Measurements from ENCODE around the gene WWOX.

Gene WWOX

DNA sequence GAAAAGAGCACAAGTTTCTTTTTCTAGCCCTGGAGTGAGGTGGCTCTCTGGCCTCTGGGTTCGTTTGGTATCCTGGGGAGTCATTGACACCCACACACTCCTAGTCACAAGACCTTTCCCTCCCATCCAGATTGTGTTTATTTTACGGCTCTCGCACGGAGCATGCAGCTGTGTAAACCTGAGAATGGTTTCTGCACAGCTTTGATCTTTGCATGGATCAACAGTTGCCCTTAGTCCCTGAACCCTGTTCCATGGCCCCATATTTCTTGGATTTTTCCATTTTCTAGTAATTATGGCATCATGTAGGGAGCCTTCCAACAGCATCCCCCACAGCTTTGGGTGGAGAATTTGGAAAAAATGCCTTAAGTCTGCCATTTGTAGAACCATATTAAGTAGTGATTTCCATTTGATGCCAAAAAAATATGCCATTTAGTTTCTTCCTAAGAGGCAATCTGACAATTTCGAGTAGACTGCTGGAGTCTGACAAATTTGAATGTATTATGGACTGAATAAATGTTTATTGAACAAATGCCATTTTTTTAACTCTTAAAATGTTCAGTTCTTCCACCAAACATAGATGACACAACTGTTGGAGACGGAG is 197.7 kb downstream of the WWOX start:
- ChIA-PET POLR2A (no interaction called here), CTCF (no interaction called here)
- no peak for DNase-seq (ENCODE audit: low read depth, low spot score)

DNA sequence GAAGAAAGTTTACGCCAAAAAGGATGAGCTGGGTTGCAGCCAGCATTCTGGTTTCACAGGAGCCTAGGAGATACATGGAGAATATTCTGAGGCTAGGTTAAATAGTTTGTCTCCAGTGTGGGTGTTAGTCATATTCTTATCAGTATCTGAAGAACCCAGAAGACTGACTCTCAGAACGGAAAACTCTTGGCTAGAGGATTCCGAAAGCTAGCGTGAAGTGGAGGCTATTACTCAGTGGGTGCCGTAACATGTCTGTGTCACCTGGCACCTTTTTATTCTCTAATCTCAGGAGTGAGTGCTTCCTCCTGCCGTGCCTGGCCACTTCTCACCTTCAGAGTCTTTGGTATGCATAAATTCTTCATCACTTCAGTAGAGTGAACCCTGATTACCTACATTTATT is 199.5 kb downstream of the WWOX start:
- ChIA-PET POLR2A (no interaction called here), CTCF (no interaction called here)
- H3K4me3 ChIP-seq (ENCODE audit: low read depth, low read length) = no peak overlapping the region
- TF ChIP-seq, protein P1, sequence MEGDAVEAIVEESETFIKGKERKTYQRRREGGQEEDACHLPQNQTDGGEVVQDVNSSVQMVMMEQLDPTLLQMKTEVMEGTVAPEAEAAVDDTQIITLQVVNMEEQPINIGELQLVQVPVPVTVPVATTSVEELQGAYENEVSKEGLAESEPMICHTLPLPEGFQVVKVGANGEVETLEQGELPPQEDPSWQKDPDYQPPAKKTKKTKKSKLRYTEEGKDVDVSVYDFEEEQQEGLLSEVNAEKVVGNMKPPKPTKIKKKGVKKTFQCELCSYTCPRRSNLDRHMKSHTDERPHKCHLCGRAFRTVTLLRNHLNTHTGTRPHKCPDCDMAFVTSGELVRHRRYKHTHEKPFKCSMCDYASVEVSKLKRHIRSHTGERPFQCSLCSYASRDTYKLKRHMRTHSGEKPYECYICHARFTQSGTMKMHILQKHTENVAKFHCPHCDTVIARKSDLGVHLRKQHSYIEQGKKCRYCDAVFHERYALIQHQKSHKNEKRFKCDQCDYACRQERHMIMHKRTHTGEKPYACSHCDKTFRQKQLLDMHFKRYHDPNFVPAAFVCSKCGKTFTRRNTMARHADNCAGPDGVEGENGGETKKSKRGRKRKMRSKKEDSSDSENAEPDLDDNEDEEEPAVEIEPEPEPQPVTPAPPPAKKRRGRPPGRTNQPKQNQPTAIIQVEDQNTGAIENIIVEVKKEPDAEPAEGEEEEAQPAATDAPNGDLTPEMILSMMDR (IDR thresholded peaks at IDR 0.05; ENCODE audit: insufficient read depth, low read length, missing control alignments) = no peak
- DNase-seq (ENCODE audit: low read depth, low spot score) = no peak

More for the DNA sequence above, 197.7 kb downstream of the WWOX start:
- TF ChIP-seq, protein P1 (IDR thresholded peaks at IDR 0.05; ENCODE audit: insufficient read depth, low read length, missing control alignments) = no peak
- H3K4me3 ChIP-seq (ENCODE audit: low read depth, low read length) = no peak overlapping the region

DNA sequence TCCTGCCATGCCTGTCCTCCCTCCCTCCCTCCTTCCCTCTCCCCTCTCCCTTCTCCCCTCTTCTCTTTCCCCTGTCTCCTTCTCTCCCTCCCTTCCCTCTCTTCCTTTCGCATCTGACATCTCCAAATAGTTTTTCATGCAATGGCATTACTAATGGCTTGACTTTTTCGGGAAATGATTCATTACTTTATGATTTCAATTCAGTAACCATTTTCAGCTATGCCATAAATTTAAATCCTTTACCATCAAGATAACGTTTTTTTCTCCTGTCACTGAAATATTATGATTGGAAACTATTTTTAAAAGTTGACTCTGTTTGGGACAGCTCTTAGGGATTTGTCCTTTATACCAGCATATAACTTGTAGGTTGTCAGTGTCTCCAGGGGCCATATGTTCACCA is 201.0 kb downstream of the WWOX start:
- POLR2A ChIA-PET = no interaction called here
- DNase-seq (ENCODE audit: low read depth, low spot score) = no peak
- no peak overlapping the region for H3K4me3 ChIP-seq (ENCODE audit: low read depth, low read length)
- CTCF ChIA-PET = no interaction called here
- TF ChIP-seq, protein P1 (IDR thresholded peaks at IDR 0.05; ENCODE audit: insufficient read depth, low read length, missing control alignments) = no peak

DNA sequence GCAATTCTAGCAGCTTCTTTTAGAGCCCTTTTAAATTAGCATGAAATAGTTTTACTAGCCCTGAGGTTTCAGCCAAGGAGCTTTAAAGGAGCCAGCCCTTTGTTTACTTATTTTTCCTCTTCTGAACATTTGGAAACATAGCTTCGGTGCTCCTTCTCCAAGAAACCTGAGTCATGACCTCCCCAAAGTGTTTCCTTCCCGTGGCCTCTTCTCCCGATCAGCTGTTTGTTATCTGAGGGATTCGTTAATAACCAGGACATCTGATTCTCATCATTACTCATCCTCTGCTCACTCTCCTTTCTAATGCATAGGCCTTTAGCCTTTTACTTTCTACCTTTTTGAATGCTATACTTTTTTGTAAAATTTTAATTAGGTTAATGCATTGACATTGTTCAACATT is 204.5 kb downstream of the WWOX start:
- DNase-seq (ENCODE audit: low read depth, low spot score) = no peak
- TF ChIP-seq, protein P1 (IDR thresholded peaks at IDR 0.05; ENCODE audit: insufficient read depth, low read length, missing control alignments) = no peak
- H3K4me3 ChIP-seq (ENCODE audit: low read depth, low read length) = no peak overlapping the region
- ChIA-PET CTCF (no interaction called here), POLR2A (no interaction called here)

DNA sequence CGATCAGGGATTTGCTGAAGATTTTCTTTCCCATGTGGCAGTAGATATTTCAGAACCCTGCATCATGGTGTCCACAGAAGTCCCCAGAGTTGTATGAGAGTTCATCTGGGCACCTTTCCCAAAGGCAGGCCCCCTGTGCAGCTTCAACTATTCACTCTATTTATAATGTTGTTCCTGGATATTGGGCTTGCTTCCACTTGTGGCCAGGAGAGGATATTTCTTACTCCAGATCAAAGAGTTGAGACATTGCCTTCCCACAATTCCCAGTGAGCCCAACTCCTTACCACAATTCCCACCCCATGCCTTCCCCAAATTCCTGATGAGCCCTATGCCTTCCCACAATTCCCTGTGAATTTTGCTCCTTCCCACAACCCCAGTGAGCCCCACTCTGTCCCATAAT is 206.9 kb downstream of the WWOX start:
- CTCF ChIA-PET = no interaction called here
- no peak overlapping the region for H3K4me3 ChIP-seq (ENCODE audit: low read depth, low read length)
- POLR2A ChIA-PET = no interaction called here
- DNase-seq (ENCODE audit: low read depth, low spot score) = no peak
- TF ChIP-seq, protein P1 (IDR thresholded peaks at IDR 0.05; ENCODE audit: insufficient read depth, low read length, missing control alignments) = no peak

DNA sequence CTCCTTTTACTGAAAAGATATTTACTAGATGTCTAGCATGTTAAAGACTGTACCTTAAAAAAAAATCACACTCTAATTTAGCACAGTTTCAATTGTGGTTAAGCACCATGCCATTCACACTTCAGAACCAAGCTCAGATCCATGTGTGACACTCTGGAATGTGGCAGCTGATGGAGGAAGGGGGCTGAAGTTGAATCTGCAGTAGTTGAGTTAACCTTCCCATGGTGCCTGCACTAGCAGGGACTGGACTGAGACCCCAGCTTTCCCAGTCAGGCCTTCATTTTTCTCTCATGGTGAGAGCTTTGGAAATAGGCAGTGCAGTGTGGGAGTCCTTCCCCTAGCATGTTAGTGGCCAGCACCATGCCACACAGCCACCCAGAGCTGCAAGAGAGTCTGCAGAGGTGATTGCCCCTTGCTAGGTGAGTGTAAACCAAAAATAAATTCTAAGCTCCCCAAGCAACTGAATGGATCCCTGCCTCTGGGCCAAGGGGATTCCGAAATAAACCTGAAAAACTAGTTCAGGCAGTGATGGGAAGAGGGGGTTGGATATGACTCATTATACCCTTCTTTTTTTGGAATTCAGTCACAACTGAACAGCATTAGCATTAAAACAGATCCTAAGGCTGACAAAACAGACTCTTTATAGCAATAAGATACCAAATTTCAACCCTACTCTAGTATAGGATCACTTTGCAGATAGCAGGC is 208.5 kb downstream of the WWOX start:
- TF ChIP-seq, protein P1 (IDR thresholded peaks at IDR 0.05; ENCODE audit: insufficient read depth, low read length, missing control alignments) = no peak
- H3K4me3 ChIP-seq (ENCODE audit: low read depth, low read length) = no peak overlapping the region
- no peak for DNase-seq (ENCODE audit: low read depth, low spot score)
- ChIA-PET POLR2A (no interaction called here), CTCF (no interaction called here)

Measured in AG04449 (cell line).